Kidney (tissue), 14 donors: ENCODE results near the gene ABCC11. TPM values are rescaled to one million over a fixed set of nuclear protein-coding genes. Genes with fewer than 3 reads are reported as not detected.

Source experiments
- DNase-seq, 5 donors: peaks; one replicate each; pipeline ENCODE4 v3.0.0-alpha.2; 2013 to 2020
- FAIRE-seq: peaks from 2 replicates; lab custom pipeline; 2012; peaks lifted over from hg19 to GRCh38; lab: Jason Lieb, UNC
- H3K27ac ChIP-seq, 2 donors: one replicate each; pipeline ENCODE4 v1.7.0; 2013; ENCODE audit warnings: low read depth in 2 of 2, low read length in 2 of 2, inconsistent platforms in 1 of 2
- H3K27me3 ChIP-seq: one replicate; pipeline ENCODE4 v1.7.1; 2013; ENCODE audit warnings: low read length, inconsistent platforms; ENCODE audit not compliant: control insufficient read depth, insufficient read depth
- H3K36me3 ChIP-seq, 3 donors: one replicate each; pipeline versions ENCODE4 v1.7.0 to v1.7.1; 2013; ENCODE audit warnings: low read length in 3 of 3, control low read depth in 1 of 3, inconsistent platforms in 1 of 3; ENCODE audit not compliant: insufficient read depth in 3 of 3, control insufficient read depth in 2 of 3
- H3K4me1 ChIP-seq, 3 donors: one replicate each; pipeline versions ENCODE4 v1.7.0 to v1.7.1; 2013; ENCODE audit warnings: low read length in 3 of 3, inconsistent platforms in 1 of 3, low read depth in 1 of 3; ENCODE audit not compliant: control insufficient read depth in 2 of 3, insufficient read depth in 2 of 3
- H3K4me3 ChIP-seq, 3 donors: one replicate each; pipeline versions ENCODE4 v1.7.0 to v1.8.1; 2013; ENCODE audit warnings: low read length in 3 of 3, control low read depth in 1 of 3, inconsistent platforms in 1 of 3
- H3K9ac ChIP-seq, 3 donors: one replicate each; pipeline versions ENCODE4 v1.7.0 to v1.7.1; 2013; ENCODE audit warnings: low read length in 3 of 3, control low read depth in 1 of 3, inconsistent platforms in 1 of 3
- H3K9me3 ChIP-seq, 3 donors: one replicate each; pipeline versions ENCODE4 v1.7.0 to v1.7.1; 2013; ENCODE audit warnings: low read length in 3 of 3, control low read depth in 1 of 3, inconsistent platforms in 1 of 3; ENCODE audit not compliant: control insufficient read depth in 2 of 3, insufficient read depth in 1 of 3
- intact Hi-C: fragments of 100-400 bp; cut with DNase I; formaldehyde crosslinking; loops from one replicate; pipeline ENCODE4 v1.11.1; 2022
- polyA plus RNA-seq: library from polyadenylated mRNA; stranded (reverse); fragments of 350-450 nt; fragmentation: Illumina TruSeq; extraction: RNeasy Lipid Tissue Mini Kit (QIAGEN cat#74804); gene quantifications from one replicate; pipeline ENCODE4 v1.2.3, GENCODE V29; 2014; ENCODE audit warnings: low read depth, low replicate concordance; ENCODE audit not compliant: insufficient read depth
- total RNA-seq: library from RNA; stranded (reverse); fragmentation: NEBNext Ultra II Directional; extraction: Animal tissue kit (Norgen Biotek cat#: 25700); gene quantifications from one replicate; pipeline ENCODE4 v1.2.1, GENCODE V29; 2021
- TF ChIP-seq, protein P1 (sequence below): IDR thresholded peaks from 3 replicates; pipeline ENCODE4 v1.5.1; 2012; ENCODE audit warnings: mild to moderate bottlenecking, moderate library complexity, borderline replicate concordance; ENCODE audit not compliant: insufficient read depth; ENCODE audit errors: extremely low read depth
- donor health status: control.
- donor health status: control.
- donor health status: control.
- donor health status: control.
- donor health status: control.
- donor health status: DM: yes; HTN: yes; CAD: no.
- donor health status: Normal renal cell carcinoma (clear cell type).

ABCC11 gene
- total and polyA plus RNA-seq, 2 donors from 2014 or later: 0.09 TPM; not detected in 1

DNA sequence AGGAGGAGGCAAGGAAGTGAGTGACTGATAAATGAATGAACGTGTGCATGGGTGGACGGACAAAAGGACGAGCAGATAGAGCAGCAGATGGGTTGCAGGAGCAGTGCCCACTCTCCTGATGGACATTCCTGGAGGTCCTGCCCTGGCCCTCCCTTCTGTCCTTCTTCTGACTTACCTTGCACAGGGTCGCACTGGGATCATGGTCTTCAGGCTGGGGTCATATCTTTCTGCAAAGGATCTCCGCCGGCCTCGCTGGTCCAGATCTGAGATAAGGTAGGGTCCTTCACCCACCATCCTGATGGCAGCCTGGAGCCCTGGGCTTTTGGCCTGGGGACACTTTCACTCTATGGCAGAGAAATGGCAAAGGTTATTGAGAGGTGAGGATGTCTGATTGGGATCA lies 101.2 kb downstream of the ABCC11 start:
- H3K9me3 ChIP-seq: peaks cover 0 to 2% (median 0%) of the 10 kb centered on the region in 3 donors
- no peak overlapping the region for H3K27ac ChIP-seq
- intact Hi-C loops: no loop called here
- no peaks in the 10 kb centered on the region for H3K4me1 ChIP-seq
- H3K27me3 ChIP-seq: no peaks in the 10 kb centered on the region
- no peak overlapping the region for H3K4me3 ChIP-seq
- no peak for FAIRE-seq
- H3K36me3 ChIP-seq: no peaks in the 10 kb centered on the region
- DNase-seq: no peak
- no peak overlapping the region for H3K9ac ChIP-seq
- TF ChIP-seq, protein P1, sequence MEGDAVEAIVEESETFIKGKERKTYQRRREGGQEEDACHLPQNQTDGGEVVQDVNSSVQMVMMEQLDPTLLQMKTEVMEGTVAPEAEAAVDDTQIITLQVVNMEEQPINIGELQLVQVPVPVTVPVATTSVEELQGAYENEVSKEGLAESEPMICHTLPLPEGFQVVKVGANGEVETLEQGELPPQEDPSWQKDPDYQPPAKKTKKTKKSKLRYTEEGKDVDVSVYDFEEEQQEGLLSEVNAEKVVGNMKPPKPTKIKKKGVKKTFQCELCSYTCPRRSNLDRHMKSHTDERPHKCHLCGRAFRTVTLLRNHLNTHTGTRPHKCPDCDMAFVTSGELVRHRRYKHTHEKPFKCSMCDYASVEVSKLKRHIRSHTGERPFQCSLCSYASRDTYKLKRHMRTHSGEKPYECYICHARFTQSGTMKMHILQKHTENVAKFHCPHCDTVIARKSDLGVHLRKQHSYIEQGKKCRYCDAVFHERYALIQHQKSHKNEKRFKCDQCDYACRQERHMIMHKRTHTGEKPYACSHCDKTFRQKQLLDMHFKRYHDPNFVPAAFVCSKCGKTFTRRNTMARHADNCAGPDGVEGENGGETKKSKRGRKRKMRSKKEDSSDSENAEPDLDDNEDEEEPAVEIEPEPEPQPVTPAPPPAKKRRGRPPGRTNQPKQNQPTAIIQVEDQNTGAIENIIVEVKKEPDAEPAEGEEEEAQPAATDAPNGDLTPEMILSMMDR: no peak

DNA sequence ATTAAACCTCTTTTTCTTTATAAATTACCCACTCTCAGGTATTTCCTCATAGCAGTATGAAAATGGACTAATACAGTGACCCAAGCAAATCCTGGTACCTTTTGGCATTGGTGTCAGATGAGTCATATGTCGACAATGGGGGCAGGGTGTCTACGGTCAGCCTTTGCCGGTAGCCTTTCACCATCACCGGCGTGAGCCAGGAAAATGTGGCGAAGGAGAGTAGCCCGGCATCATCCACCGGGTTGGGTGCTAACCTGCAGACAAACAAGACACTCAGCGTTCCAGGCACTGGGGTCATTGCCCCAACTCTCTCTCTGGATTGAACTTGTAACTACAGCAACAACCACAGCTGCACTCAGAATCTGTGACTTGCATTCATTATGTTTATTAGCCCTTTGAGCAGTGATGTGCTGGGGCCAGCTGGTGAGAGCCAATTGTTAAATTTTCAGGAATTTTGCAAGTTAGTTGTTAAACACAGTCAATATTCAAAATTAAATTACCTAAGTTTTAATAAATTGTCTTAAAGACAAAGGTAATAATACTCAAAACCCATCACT lies 103.4 kb downstream of the ABCC11 start:
- TF ChIP-seq, protein P1: no peak
- no peak overlapping the region for H3K9ac ChIP-seq
- no peak overlapping the region for H3K27ac ChIP-seq
- H3K4me1 ChIP-seq: no peaks in the 10 kb centered on the region
- no peaks in the 10 kb centered on the region for H3K27me3 ChIP-seq
- no peaks in the 10 kb centered on the region for H3K9me3 ChIP-seq
- DNase-seq: no peak
- FAIRE-seq: no peak
- intact Hi-C loops: no loop called here
- H3K36me3 ChIP-seq: no peaks in the 10 kb centered on the region
- H3K4me3 ChIP-seq: no peak overlapping the region

DNA sequence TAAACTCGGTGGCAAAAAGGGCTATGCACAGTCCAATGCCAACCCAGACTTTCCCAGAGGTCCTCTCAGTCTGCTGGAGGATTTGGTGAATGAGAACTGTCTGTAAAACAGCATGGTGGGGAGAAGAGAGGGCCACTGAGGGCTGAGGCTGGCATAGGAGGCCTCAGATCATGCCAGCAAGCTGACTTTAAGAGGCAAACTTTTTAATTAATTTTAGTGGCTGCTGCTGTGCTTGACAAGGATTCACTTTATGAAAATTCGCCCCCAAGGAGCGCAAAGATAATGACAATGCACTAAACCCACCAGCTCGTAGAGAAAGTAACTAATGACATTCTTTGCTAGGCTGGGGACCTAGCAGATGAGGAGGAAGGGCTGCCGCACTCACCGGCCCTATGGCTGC lies 106.5 kb downstream of the ABCC11 start:
- TF ChIP-seq, protein P1: no peak
- Histone ChIP-seq H3K9ac (no peak overlapping the region), H3K4me3 (no peak overlapping the region), H3K27me3 (no peaks in the 10 kb centered on the region), H3K36me3 (no peaks in the 10 kb centered on the region), H3K27ac (no peak overlapping the region), H3K4me1 (peaks cover 0 to 5% (median 0%) of the 10 kb centered on the region in 3 donors), H3K9me3 (no peaks in the 10 kb centered on the region)
- DNase-seq: no peak
- intact Hi-C loops: no loop called here
- FAIRE-seq: no peak

DNA sequence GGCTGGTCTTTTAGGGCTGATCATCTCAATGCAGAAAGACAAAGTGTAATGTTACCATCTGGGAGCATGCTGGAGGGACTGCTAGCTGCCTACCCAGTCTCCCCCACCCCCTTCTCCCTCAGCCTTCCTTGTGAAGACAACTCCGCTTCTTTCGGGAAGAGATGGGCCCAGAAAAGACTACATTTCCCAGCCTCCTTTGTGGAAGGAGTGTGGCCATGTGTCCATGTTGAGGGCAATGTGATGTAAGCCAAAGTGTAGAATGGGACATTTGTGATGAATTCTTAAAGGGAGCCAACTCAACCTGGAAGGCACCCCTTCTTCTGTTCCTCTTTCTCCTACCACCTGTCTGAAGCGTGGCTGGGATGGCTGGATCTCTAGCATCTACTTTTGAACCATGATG lies 107.8 kb downstream of the ABCC11 start:
- no peak overlapping the region for H3K4me3 ChIP-seq
- H3K36me3 ChIP-seq: no peaks in the 10 kb centered on the region
- DNase-seq: no peak
- no peak for FAIRE-seq
- intact Hi-C loops: no loop called here
- no peak overlapping the region for H3K27ac ChIP-seq
- no peaks in the 10 kb centered on the region for H3K27me3 ChIP-seq
- no peak overlapping the region for H3K9ac ChIP-seq
- peaks cover 0 to 5% (median 0%) of the 10 kb centered on the region in 3 donors for H3K4me1 ChIP-seq
- no peaks in the 10 kb centered on the region for H3K9me3 ChIP-seq
- TF ChIP-seq, protein P1: no peak
